ENCODE measurements around the gene EMC8.

EMC8 gene

DNA sequence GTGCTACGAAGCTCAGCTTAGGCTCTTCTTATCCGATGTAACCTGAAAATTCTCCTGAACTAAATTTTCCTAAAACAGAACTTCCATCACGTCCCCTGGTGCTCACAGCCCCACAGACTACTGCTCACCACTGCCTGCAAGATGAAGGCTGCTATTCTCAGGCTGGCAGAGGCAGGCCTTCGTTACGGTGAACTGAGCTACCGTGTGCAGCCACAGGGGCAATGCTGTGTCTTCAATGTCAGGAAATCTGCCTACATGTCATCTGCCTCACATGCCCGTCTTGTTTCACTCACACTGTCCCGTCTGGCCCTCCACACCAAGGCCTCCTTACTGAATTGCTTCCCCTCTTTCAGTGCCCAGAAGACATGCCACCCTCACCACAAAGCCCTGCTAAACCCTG, 15.9 kb downstream of the EMC8 start:
- Histone ChIP-seq H3K27ac (no peak overlapping the region), H3K4me3 (ENCODE audit: low read depth, low read length) (no peak overlapping the region), H3K9me3 (ENCODE audit: severe bottlenecking) (no peaks in the 10 kb centered on the region), H3K36me3 (peaks cover 7% of the 10 kb centered on the region), H3K27me3 (ENCODE audit: insufficient read depth, low read depth, severe bottlenecking) (no peaks in the 10 kb centered on the region)
- TF ChIP-seq, protein P1, sequence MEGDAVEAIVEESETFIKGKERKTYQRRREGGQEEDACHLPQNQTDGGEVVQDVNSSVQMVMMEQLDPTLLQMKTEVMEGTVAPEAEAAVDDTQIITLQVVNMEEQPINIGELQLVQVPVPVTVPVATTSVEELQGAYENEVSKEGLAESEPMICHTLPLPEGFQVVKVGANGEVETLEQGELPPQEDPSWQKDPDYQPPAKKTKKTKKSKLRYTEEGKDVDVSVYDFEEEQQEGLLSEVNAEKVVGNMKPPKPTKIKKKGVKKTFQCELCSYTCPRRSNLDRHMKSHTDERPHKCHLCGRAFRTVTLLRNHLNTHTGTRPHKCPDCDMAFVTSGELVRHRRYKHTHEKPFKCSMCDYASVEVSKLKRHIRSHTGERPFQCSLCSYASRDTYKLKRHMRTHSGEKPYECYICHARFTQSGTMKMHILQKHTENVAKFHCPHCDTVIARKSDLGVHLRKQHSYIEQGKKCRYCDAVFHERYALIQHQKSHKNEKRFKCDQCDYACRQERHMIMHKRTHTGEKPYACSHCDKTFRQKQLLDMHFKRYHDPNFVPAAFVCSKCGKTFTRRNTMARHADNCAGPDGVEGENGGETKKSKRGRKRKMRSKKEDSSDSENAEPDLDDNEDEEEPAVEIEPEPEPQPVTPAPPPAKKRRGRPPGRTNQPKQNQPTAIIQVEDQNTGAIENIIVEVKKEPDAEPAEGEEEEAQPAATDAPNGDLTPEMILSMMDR (IDR thresholded peaks at IDR 0.05; ENCODE audit: low read depth, low read length): no peak
- DNase-seq: no peak

DNA sequence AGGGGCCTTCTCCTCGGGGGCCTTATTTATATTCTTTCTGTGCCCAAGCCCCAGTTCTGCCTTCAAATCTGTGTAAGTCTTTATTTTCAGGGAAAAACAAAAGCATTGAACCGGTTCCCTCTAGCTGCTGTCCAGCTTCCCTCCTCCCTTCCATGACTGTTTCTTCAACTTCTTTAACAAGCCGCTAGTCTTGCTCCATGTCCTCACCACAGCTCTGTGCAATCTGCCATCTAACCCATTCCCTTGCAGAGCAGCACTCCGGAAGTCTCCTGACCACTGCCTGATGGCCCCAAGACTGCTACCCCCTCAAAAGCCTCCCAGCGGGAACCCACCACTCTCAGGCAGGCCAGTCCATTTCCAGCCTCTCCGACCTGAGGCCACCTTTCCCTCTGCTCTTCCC, 16.9 kb downstream of the EMC8 start:
- H3K36me3 ChIP-seq: peaks cover 7% of the 10 kb centered on the region

DNA sequence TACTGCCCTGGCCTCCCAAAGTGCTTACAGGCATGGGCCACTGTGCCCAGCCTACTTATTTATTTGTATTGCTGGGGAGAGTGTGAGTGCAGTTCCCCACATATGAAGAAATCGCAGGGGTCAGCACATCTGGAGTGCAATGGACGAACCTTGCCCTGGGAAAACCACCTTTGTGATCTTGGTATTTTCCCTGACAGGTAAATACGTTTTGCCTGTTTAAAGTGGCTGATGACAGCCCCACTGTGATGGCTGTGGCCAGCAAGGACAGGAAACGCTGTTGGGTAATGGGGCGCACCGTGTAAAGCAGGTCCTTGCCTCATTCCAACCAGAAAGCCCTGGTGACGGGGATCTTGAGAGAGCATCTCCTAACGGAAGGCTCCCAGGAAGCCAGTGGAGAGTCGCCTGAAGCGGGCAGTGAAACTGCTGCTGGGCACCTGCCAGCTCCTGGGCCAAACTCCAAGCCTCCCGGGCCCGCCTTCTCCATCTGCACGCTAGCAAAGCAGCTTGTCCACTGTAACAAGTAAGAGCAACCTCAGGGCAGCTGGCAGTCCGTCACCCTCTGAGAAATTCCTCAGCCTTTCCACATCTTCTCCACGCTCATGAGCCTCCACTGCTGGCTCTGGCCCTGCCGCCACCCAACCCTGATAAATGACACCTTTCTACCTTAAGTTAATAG, 17.5 kb downstream of the EMC8 start:
- Histone ChIP-seq H3K27ac (no peak overlapping the region), H3K36me3 (peaks cover 7% of the 10 kb centered on the region), H3K4me3 (ENCODE audit: low read depth, low read length) (no peak overlapping the region), H3K27me3 (ENCODE audit: insufficient read depth, low read depth, severe bottlenecking) (no peaks in the 10 kb centered on the region), H3K9me3 (ENCODE audit: severe bottlenecking) (no peaks in the 10 kb centered on the region)
- no peak for DNase-seq
- TF ChIP-seq, protein P1 (IDR thresholded peaks at IDR 0.05; ENCODE audit: low read depth, low read length): no peak

More for the DNA sequence above, 16.9 kb downstream of the EMC8 start:
- TF ChIP-seq, protein P1 (IDR thresholded peaks at IDR 0.05; ENCODE audit: low read depth, low read length): no peak
- Histone ChIP-seq H3K9me3 (ENCODE audit: severe bottlenecking) (no peaks in the 10 kb centered on the region), H3K27me3 (ENCODE audit: insufficient read depth, low read depth, severe bottlenecking) (no peaks in the 10 kb centered on the region), H3K4me3 (ENCODE audit: low read depth, low read length) (no peak overlapping the region), H3K27ac (no peak overlapping the region)
- no peak for DNase-seq

DNA sequence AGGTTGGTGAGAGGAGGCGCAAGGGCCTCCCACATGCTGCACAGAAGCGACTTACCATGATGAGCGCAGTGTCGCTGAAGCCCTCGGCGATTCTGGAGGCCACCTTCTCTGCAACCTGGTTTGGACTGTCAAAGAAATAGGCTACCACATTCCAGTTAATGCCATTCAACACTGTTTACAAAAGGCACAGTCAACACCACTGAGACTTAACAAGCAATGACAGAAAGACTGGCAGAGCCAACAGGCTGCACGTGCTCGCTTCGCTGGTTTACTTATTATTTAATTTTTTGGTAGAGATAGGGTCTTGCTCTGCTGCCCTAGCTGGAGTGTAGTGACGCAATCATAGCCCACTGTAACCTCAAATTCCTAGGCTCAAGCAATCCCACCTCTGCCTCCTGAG, 18.2 kb downstream of the EMC8 start:
- H3K27me3 ChIP-seq (ENCODE audit: insufficient read depth, low read depth, severe bottlenecking): no peaks in the 10 kb centered on the region
- H3K9me3 ChIP-seq (ENCODE audit: severe bottlenecking): no peaks in the 10 kb centered on the region
- no peak for DNase-seq
- no peak overlapping the region for H3K4me3 ChIP-seq (ENCODE audit: low read depth, low read length)
- H3K27ac ChIP-seq: no peak overlapping the region
- H3K36me3 ChIP-seq: peaks cover 3% of the 10 kb centered on the region
- TF ChIP-seq, protein P1 (IDR thresholded peaks at IDR 0.05; ENCODE audit: low read depth, low read length): no peak

DNA sequence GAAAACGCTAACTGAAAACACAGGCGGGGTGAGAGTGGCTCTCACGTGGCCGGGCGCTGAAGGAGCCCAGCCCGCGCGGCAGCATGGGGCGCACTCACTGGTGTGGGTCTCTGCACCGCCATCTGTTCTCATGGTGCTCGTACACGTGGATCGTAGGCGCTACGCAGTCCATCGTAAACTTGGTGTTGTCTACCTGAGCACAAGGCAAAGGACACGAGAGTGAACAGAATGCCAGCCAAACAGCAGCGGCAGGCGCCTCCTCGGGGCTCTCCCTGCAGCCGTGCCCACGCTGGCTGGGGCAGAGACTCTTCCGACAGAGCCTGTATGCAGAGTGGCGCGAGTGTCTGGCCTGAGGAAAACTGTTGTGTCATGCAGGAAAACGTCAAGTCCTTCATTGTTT, 19.1 kb downstream of the EMC8 start:
- no peaks in the 10 kb centered on the region for H3K9me3 ChIP-seq (ENCODE audit: severe bottlenecking)
- H3K27ac ChIP-seq: no peak overlapping the region
- no peaks in the 10 kb centered on the region for H3K27me3 ChIP-seq (ENCODE audit: insufficient read depth, low read depth, severe bottlenecking)
- no peak for DNase-seq
- no peak overlapping the region for H3K4me3 ChIP-seq (ENCODE audit: low read depth, low read length)
- no peaks in the 10 kb centered on the region; the same call in none of the 2 replicates for H3K36me3 ChIP-seq
- TF ChIP-seq, protein P1 (IDR thresholded peaks at IDR 0.05; ENCODE audit: low read depth, low read length): no peak

DNA sequence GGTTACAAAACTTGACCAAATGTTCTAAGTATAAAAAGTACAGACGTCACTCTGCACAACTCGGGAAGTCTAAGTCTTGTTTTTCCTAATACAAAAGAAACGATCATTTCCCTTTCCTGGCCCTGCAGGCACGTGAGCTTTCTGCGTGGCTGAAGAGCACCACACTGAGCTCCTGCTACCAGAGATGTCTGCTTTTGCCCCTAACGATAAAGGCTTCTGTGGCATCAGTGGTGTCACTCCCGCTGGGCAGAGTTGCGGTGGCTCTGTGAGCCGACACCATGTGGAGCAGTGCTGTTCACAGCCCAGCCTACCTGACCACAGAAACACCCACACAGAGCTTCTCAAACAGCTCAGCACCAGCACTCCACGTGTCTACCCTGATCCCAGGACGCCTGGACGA, 20.5 kb downstream of the EMC8 start:
- H3K4me3 ChIP-seq (ENCODE audit: low read depth, low read length): no peak overlapping the region
- H3K27ac ChIP-seq: no peak overlapping the region
- H3K9me3 ChIP-seq (ENCODE audit: severe bottlenecking): no peaks in the 10 kb centered on the region
- no peaks in the 10 kb centered on the region for H3K27me3 ChIP-seq (ENCODE audit: insufficient read depth, low read depth, severe bottlenecking)
- no peak for DNase-seq
- H3K36me3 ChIP-seq: no peaks in the 10 kb centered on the region; the same call in none of the 2 replicates
- TF ChIP-seq, protein P1 (IDR thresholded peaks at IDR 0.05; ENCODE audit: low read depth, low read length): no peak
